ENCODE data around the gene EHBP1L1.
A peak's percentile ranks its signal among the peaks of the same experiment; 100 is the strongest.

EHBP1L1 gene

GRCh38 chr11:65540290-65541092 is 35.4 kb upstream of the EHBP1L1 start:
- TF ChIP-seq CTCF (IDR thresholded peaks at IDR 0.05), result peak; percentile 80

GRCh38 chr11:65541093-65541982 is 34.5 kb upstream of the EHBP1L1 start:
- no peak; the same call in 1 of the 2 replicates for TF ChIP-seq CTCF (IDR thresholded peaks at IDR 0.05)

GRCh38 chr11:65542738-65543390 is 33.0 kb upstream of the EHBP1L1 start:
- no peak for TF ChIP-seq CTCF (IDR thresholded peaks at IDR 0.05)

GRCh38 chr11:65545853-65546216 is 30.0 kb upstream of the EHBP1L1 start:
- no peak for TF ChIP-seq CTCF (IDR thresholded peaks at IDR 0.05)

GRCh38 chr11:65546217-65546958 is 29.5 kb upstream of the EHBP1L1 start:
- no peak for TF ChIP-seq CTCF (IDR thresholded peaks at IDR 0.05)

- no peak for TF ChIP-seq CTCF (IDR thresholded peaks at IDR 0.05)
Observed at GRCh38 chr11:65547446-65548125, 28.3 kb upstream of the EHBP1L1 start.

All from LNCAP (cell line).